K562 (cell line): ENCODE data around the gene DDX20. TPM values are rescaled to one million over a fixed set of nuclear protein-coding genes. Genes with fewer than 3 reads are reported as not detected.

ENCODE experiments used
- ATAC-seq: fragments of 200-7000 bp; cut with Tn5 transposase; 3 replicates; pipeline ENCODE4 v1.9.1; 2020; ENCODE audit warnings: moderate library complexity
- BruUV-seq: library from RNA; stranded (reverse); fragments of 400-500 nt; replicated peaks from 2 replicates; lab custom pipeline; 2021; lab: Mats Ljungman, UMichigan
- CTCF ChIA-PET: fragments of 300-600 bp; formaldehyde crosslinking; extraction: SDS; loops from one replicate; lab custom pipeline; 2021; ENCODE audit warnings: low intra/inter-chr PET ratio; lab: Yijun Ruan, JAX
- POLR2A ChIA-PET: fragments of 300-600, 350-650 bp; sonication (Branson Sonifier 250); formaldehyde crosslinking; extraction: SDS; loops from one replicate; lab custom pipeline; 2021; ENCODE audit warnings: antibody characterized with exemption, inconsistent platforms; lab: Yijun Ruan, JAX
- DNase-seq, 4 experiments: peaks; one replicate each; pipeline versions ENCODE4 v3.0.0 to v3.0.0-alpha.2; 2011 to 2018; ENCODE audit warnings: low spot score in 3 of 4, mixed read lengths in 3 of 4; ENCODE audit errors: extremely low read depth in 1 of 4
- FAIRE-seq: peaks from 2 replicates; lab custom pipeline; 2011; peaks lifted over from hg19 to GRCh38; lab: Jason Lieb, UNC
- H2AFZ ChIP-seq: 2 replicates; pipeline ENCODE4 v1.6.0; 2011; ENCODE audit warnings: low read depth, low read length, control low read depth, inconsistent platforms
- H3K27ac ChIP-seq: fragments of 200-600 bp; 3 replicates; pipeline ENCODE4 v1.8.0; 2011; ENCODE audit warnings: low read depth, mild to moderate bottlenecking, control low read depth, inconsistent platforms, low read length, moderate library complexity, mixed read lengths; ENCODE audit errors: extremely low read depth
- H3K27me3 ChIP-seq, 2 experiments: fragments of 300-600 bp in 1 of 2; 2 replicates in 1 of 2; 3 replicates in 1 of 2; pipeline versions ENCODE4 v1.6.0 to v1.8.0; 2011; ENCODE audit warnings: inconsistent platforms in 2 of 2, low read length in 2 of 2, mild to moderate bottlenecking in 1 of 2, mixed read lengths in 1 of 2, moderate library complexity in 1 of 2; ENCODE audit not compliant: control insufficient read depth in 2 of 2, insufficient read depth in 2 of 2
- H3K36me3 ChIP-seq: fragments of 300-600 bp; 3 replicates; pipeline ENCODE4 v1.8.0; 2011; ENCODE audit warnings: mild to moderate bottlenecking, low read length, inconsistent platforms; ENCODE audit not compliant: control insufficient read depth, insufficient read depth
- H3K4me1 ChIP-seq, 2 experiments: fragments of 200-600 bp in 1 of 2; replicated peaks in 1 of 2; 2 replicates in 1 of 2; 3 replicates in 1 of 2; pipeline versions ENCODE4 v1.5.1 to v1.8.0; 2011; ENCODE audit warnings: inconsistent platforms in 2 of 2, low read length in 2 of 2, mild to moderate bottlenecking in 1 of 2, mixed read lengths in 1 of 2, moderate library complexity in 1 of 2; ENCODE audit not compliant: control insufficient read depth in 2 of 2, insufficient read depth in 2 of 2
- H3K4me2 ChIP-seq: 2 replicates; pipeline ENCODE4 v1.6.1; 2011; ENCODE audit warnings: low read length, control low read depth, inconsistent platforms, mixed read lengths; ENCODE audit not compliant: insufficient read depth
- H3K4me3 ChIP-seq: fragments of 200-600 bp; sonication (generic), shearing (Covaris generic); 2 replicates; pipeline ENCODE4 v1.5.1; 2016; ENCODE audit warnings: control low read depth, inconsistent platforms
- H3K79me2 ChIP-seq: fragments of 200-600 bp; 3 replicates; pipeline ENCODE4 v1.8.0; 2011; ENCODE audit warnings: low read length, inconsistent platforms; ENCODE audit not compliant: control insufficient read depth, insufficient read depth
- H3K9ac ChIP-seq, 2 experiments: 2 replicates each; pipeline versions ENCODE4 v1.6.0 to v1.6.1; 2011; ENCODE audit warnings: low read depth in 2 of 2, low read length in 2 of 2, control low read depth in 1 of 2, inconsistent platforms in 1 of 2, mild to moderate bottlenecking in 1 of 2, mixed read lengths in 1 of 2; ENCODE audit not compliant: insufficient read depth in 1 of 2
- H3K9me1 ChIP-seq: one replicate; pipeline ENCODE4 v1.6.0; 2011; ENCODE audit warnings: inconsistent platforms, mild to moderate bottlenecking, low read length, moderate library complexity; ENCODE audit not compliant: control insufficient read depth, insufficient read depth
- H3K9me3 ChIP-seq: replicated peaks from 2 replicates; pipeline ENCODE4 v1.5.1; 2011; ENCODE audit warnings: low read depth, low read length, inconsistent platforms; ENCODE audit not compliant: control insufficient read depth, insufficient read depth
- H4K20me1 ChIP-seq: replicated peaks from 2 replicates; pipeline ENCODE4 v1.6.1; 2011; ENCODE audit warnings: low read length, inconsistent platforms, mixed read lengths; ENCODE audit not compliant: control insufficient read depth, insufficient read depth
- CEBPB ChIP-seq: fragments of 450-650 bp; IDR thresholded peaks from 2 replicates; pipeline ENCODE4 v1.6.1; 2016; ENCODE audit warnings: missing genetic modification characterization, missing compliant biosample characterization
- CEBPG ChIP-seq, 3 experiments: fragments of 200-800 bp in 1 of 3; sonication (Bioruptor generic) in 1 of 3; sonication (generic) in 1 of 3; formaldehyde crosslinking in 1 of 3; IDR thresholded peaks in 2 of 3; conservative IDR thresholded peaks in 1 of 3; 2 replicates each; pipeline versions ENCODE4 v1.6.1 to v1.8.0; 2016 to 2022; ENCODE audit warnings: missing compliant biosample characterization in 2 of 3, missing genetic modification characterization in 2 of 3, mild to moderate bottlenecking in 1 of 3, missing genetic modification reagents in 1 of 3
- CTCF ChIP-seq, 3 experiments: IDR thresholded peaks in 2 of 3; conservative IDR thresholded peaks in 1 of 3; 2 replicates each; pipeline ENCODE4 v1.5.1; 2011 to 2012; ENCODE audit warnings: low read length in 3 of 3, mild to moderate bottlenecking in 3 of 3, control low read depth in 2 of 3, improper control_type of control experiment in 1 of 3, inconsistent platforms in 1 of 3, low read depth in 1 of 3, mixed read lengths in 1 of 3, moderate library complexity in 1 of 3; ENCODE audit not compliant: insufficient read depth in 2 of 3
- MAX ChIP-seq: sonication (generic); formaldehyde crosslinking; IDR thresholded peaks from 2 replicates; pipeline ENCODE4 v1.9.0; 2022; ENCODE audit warnings: mild to moderate bottlenecking, missing genetic modification reagents
- NR0B1 ChIP-seq: fragments of 450-650 bp; IDR thresholded peaks from one replicate; pipeline ENCODE4 v1.6.1; 2018; ENCODE audit warnings: mild to moderate bottlenecking, moderate library complexity; ENCODE audit not compliant: partially characterized antibody
- RAD21 ChIP-seq, 2 experiments: fragments of 250-450 bp in 1 of 2; fragments of 450-650 bp in 1 of 2; sonication (Bioruptor Pico) in 1 of 2; formaldehyde crosslinking in 1 of 2; IDR thresholded peaks in 1 of 2; conservative IDR thresholded peaks in 1 of 2; 2 replicates each; pipeline versions ENCODE4 v1.4.0 to v1.8.0; 2020 to 2022; ENCODE audit warnings: mild to moderate bottlenecking in 2 of 2, moderate library complexity in 1 of 2
- ZNF23 ChIP-seq: fragments of 250-450 bp; sonication (Bioruptor Pico); IDR thresholded peaks from 2 replicates; pipeline ENCODE4 v1.4.0; 2020; ENCODE audit warnings: mild to moderate bottlenecking
- ZNF253 ChIP-seq: fragments of 250-450 bp; sonication (Bioruptor Pico); conservative IDR thresholded peaks from 2 replicates; pipeline ENCODE4 v1.6.1; 2021; ENCODE audit warnings: mild to moderate bottlenecking
- ZNF277 ChIP-seq: fragments of 250-450 bp; sonication (Bioruptor Pico); IDR thresholded peaks from 2 replicates; pipeline ENCODE4 v1.8.0; 2022; ENCODE audit warnings: inconsistent platforms, mild to moderate bottlenecking, moderate library complexity, borderline replicate concordance
- ZNF3 ChIP-seq: fragments of 250-450 bp; sonication (Bioruptor Pico); IDR thresholded peaks from 2 replicates; pipeline ENCODE4 v1.5.0; 2021; ENCODE audit warnings: mild to moderate bottlenecking, moderate library complexity
- WGBS: fragments of 100-300 bp; shearing (Covaris generic); methylation state at CpG from one replicate; pipeline ENCODE4 v1.1.6; 2016; ENCODE audit warnings: low coverage, mixed read lengths; ENCODE audit not compliant: insufficient coverage; ENCODE audit errors: missing lambda C conversion rate; 5-methylcytosine and 5-hydroxymethylcytosine counted together
- in situ Hi-C: fragments of 300-500 bp; cut with MboI; formaldehyde crosslinking; loops from 4 replicates; pipeline ENCODE4 v1.15.0; 2018; ENCODE audit warnings: inconsistent platforms, mixed read lengths
- intact Hi-C: fragments of 100-400 bp; cut with micrococcal nuclease; formaldehyde crosslinking; loops from 2 replicates; pipeline ENCODE4 v1.14.2; 2022
- polyA plus RNA-seq, 8 experiments: library from polyadenylated mRNA; depleted of rRNA in 4 of 8; stranded (reverse) in 5 of 8; unstranded in 3 of 8; fragments of >200 nt; fragmentation: Nextera tagmentation in 2 of 8; fragmentation: Illumina TruSeq in 1 of 8; extraction: Ambion mirVana in 2 of 8; extraction: Trizol in 1 of 8; gene quantifications; 2 replicates each; pipeline versions ENCODE4 v1.2.1 to v1.2.3, GENCODE V29; 2011 to 2014; ENCODE audit warnings: inconsistent platforms in 1 of 8, missing spikeins in 1 of 8
- total RNA-seq, 7 experiments: library from RNA; depleted of rRNA in 6 of 7; stranded (reverse); fragments of >200 nt in 6 of 7; fragmentation: Illumina TruSeq in 2 of 7; extraction: Trizol in 2 of 7; gene quantifications; 2 replicates each; pipeline versions ENCODE4 v1.2.1 to v1.2.3, GENCODE V29; 2011 to 2021; ENCODE audit warnings: low replicate concordance in 1 of 7

The DDX20 gene
- total and polyA plus RNA-seq, 9 of the 15 experiments (the other 6 are each of a cell fraction or from before 2014, with no cell fraction given), result 8.3 to 33.4 (median 24.5) TPM

GRCh38 chr1:111789142-111789541 is 33.4 kb downstream of the DDX20 start (continued):
- TF ChIP-seq ZNF277 (no peak), RAD21 (CRISPR knock-in tag; conservative IDR thresholded peaks at IDR 0.05 in 1 of 2, IDR thresholded peaks at IDR 0.05 in 1 of 2) (no peak), ZNF253 (CRISPR knock-in tag) (no peak), MAX (CRISPR knock-in tag) (no peak), ZNF23 (CRISPR knock-in tag) (no peak), ZNF3 (CRISPR knock-in tag) (no peak)

- no TSS peak for BruUV-seq
- CTCF ChIA-PET, result interaction anchor here (0.6 kb wide), 1 partner anchor 1546 kb away, joined by 3 read pairs; no protein-coding TSS in a partner anchor
- Histone ChIP-seq H3K79me2 (no peaks in the 10 kb centered on the region), H3K9me3 (no peaks in the 10 kb centered on the region), H3K36me3 (no peaks in the 10 kb centered on the region), H3K27ac (no peak overlapping the region), H3K27me3 (peaks cover 43 to 48% of the 10 kb centered on the region in 2 experiments), H3K4me1 (no peaks in the 10 kb centered on the region), H2AFZ (no peak overlapping the region), H3K9me1 (no peaks in the 10 kb centered on the region), H4K20me1 (0 out of 2 replicates have a peak, but pooled peaks cover 5% of the 10 kb centered on the region), H3K4me2 (no peak overlapping the region), H3K4me3 (no peak overlapping the region), H3K9ac (no peak overlapping the region)
- DNase-seq, result no peak
- intact Hi-C loops (no loop called here), in situ Hi-C loops (no loop called here)
- WGBS, result 6% methylated on average over 2 of the region's 2 CpGs
- no peak for FAIRE-seq
- POLR2A ChIA-PET, result interaction anchor here (0.7 kb wide), 1 partner anchor 26 kb away, joined by 3 read pairs; no protein-coding TSS in a partner anchor
- no peak for ATAC-seq
- TF ChIP-seq CTCF (IDR thresholded peaks at IDR 0.05 in 2 of 3, conservative IDR thresholded peaks at IDR 0.05 in 1 of 3; ENCODE audit: insufficient read depth in 2 of 3, low read depth in 1 of 3, low read length in 3 of 3) (peak in 1 of 3 experiments; percentile 32; a peak in 2 of 6 replicates), CEBPG (CRISPR knock-in tag; IDR thresholded peaks at IDR 0.05) (peak; percentile 41; the same call in 1 of the 2 replicates), CEBPG (tag; conservative IDR thresholded peaks at IDR 0.05 in 1 of 2, IDR thresholded peaks at IDR 0.05 in 1 of 2) (peak; percentile 83), RAD21 (CRISPR knock-in tag; conservative IDR thresholded peaks at IDR 0.05 in 1 of 2, IDR thresholded peaks at IDR 0.05 in 1 of 2) (peak in 1 of 2 experiments; percentile 50; a peak in 2 of 4 replicates), CEBPB (tag) (peak; percentile 65), NR0B1 (no peak)
Measured at GRCh38 chr1:111789666-111790316, 34.1 kb downstream of the DDX20 start.
